Measurements from ENCODE around the gene MMD.

DNA sequence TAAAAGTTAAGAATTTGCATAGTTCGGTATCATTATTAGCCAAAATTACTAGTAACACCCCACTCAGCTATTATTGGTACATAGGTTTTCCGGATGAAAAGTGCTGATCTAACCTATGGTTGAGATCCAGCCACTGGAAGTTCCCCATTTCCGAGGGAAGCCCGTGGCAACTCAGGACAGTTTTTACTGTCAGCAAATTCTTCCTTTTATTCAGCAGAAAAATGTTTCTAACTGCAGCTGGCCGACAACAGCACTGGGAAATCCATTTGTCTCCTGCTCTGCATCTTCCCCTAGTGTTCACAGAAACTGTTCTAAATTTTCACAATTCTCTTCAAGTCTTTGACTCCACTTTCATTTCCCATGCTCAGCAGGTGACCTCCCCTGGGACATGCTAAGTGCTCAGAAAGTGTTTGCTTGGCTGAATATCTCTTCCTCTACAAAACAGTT, 15.5 kb upstream of the MMD start:
- TF ChIP-seq, protein P1, sequence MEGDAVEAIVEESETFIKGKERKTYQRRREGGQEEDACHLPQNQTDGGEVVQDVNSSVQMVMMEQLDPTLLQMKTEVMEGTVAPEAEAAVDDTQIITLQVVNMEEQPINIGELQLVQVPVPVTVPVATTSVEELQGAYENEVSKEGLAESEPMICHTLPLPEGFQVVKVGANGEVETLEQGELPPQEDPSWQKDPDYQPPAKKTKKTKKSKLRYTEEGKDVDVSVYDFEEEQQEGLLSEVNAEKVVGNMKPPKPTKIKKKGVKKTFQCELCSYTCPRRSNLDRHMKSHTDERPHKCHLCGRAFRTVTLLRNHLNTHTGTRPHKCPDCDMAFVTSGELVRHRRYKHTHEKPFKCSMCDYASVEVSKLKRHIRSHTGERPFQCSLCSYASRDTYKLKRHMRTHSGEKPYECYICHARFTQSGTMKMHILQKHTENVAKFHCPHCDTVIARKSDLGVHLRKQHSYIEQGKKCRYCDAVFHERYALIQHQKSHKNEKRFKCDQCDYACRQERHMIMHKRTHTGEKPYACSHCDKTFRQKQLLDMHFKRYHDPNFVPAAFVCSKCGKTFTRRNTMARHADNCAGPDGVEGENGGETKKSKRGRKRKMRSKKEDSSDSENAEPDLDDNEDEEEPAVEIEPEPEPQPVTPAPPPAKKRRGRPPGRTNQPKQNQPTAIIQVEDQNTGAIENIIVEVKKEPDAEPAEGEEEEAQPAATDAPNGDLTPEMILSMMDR (IDR thresholded peaks at IDR 0.05) = no peak
- TF ChIP-seq POLR2A (IDR thresholded peaks at IDR 0.05) = no peak

Measured in testis (tissue), 2 donors.